Esophagus muscularis mucosa (tissue), 4 donors: ENCODE data around the gene CCN6.

Experiments used
- CTCF ChIP-seq, 3 experiments: fragments of 200-600 bp in 2 of 3; fragments of 450-650 bp in 1 of 3; sonication (generic) in 2 of 3; IDR thresholded peaks; one replicate each; pipeline ENCODE4 v1.5.1; 2017 to 2019; ENCODE audit warnings: antibody characterized with exemption in 3 of 3, mild to moderate bottlenecking in 2 of 3, moderate library complexity in 1 of 3
- EP300 ChIP-seq: sonication (generic); formaldehyde crosslinking; IDR thresholded peaks from one replicate; pipeline ENCODE4 v1.6.1; 2017; ENCODE audit warnings: antibody characterized with exemption
- POLR2A ChIP-seq: fragments of 450-650 bp; IDR thresholded peaks from one replicate; pipeline ENCODE4 v1.6.1; 2017; ENCODE audit warnings: antibody characterized with exemption, moderate library complexity, mild to moderate bottlenecking, low read depth
- POLR2AphosphoS5 ChIP-seq, 2 donors: sonication (generic); formaldehyde crosslinking; IDR thresholded peaks; one replicate each; pipeline ENCODE4 v1.6.1; 2017; ENCODE audit warnings: antibody characterized with exemption in 2 of 2

DNA sequence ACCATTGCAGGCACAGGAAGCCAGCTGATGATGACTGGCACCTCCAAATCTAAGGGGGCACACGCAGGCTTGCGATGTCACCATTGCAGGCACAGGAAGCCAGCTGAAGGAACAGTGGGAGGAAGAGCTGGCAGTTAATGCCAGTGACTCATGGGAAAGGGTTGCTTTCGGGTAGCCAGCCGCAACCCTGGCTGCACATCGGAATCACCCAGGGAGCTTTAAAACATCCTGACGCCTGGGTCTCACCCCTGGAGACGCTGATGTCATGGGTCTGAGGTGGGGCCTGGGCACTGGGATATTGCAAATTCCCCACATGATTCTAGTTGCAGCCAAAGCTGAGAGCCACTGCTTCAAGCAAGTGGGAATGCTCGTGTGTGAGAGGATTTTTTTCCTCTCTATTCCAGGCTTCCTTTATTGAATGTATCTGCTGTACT, 16.1 kb upstream of the CCN6 start:
- TF ChIP-seq CTCF (IDR thresholded peaks at IDR 0.05): no peak
- no peak for TF ChIP-seq POLR2A
- TF ChIP-seq EP300: no peak
- peak; percentile 45 to 83 for TF ChIP-seq POLR2AphosphoS5 (IDR thresholded peaks at IDR 0.05)
